GM18873 (cell line): Measurements from ENCODE around the gene NABP2.
"Not testable (repeated sequence)": the region's sequence is repeated elsewhere in the genome, so short reads cannot be mapped to it uniquely, and the experiment has no call there.

ENCODE experiments used
- ATAC-seq: cut with Tn5 transposase; IDR thresholded peaks from one replicate; pipeline ENCODE4 v1.9.1; 2021; ENCODE audit warnings: mild to moderate bottlenecking, moderate library complexity, moderate number of reproducible peaks; ENCODE audit not compliant: unreplicated experiment, low FRiP score

The NABP2 gene

DNA sequence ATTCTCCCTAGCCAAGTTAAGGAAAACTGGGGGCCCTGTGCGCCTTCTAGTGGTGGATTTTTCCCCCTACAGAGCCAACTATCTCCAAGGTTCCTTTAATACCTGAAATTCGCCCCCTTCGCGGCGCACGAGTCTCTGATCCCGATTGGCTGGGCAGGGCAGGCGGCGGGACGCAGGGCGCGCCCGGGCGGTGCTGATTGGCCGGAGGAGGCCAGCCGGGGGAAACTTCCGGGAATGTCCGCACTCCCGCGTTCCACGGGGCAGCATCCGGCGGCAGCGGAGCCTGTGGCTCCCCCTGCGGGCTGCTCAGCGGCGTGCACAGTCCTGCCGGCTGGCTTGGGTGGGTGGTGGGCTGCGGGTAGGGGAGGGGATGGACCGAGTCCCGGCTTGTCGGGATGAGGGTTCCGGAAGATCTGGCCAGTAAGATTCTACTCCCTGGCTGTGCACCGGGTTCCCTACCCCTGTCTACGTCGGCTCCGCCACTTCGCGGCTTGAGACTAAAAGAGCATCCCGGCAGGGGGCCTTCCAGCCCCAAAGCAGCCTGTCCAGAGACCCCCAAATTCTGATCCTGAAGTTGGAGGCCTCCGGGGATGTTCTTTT, at the start of gene NABP2:
TSS of gene NABP2 (plus strand) at position 241 of the 600 bp plus-strand sequence. CDS start 515 bp downstream, outside the sequence.
- ATAC-seq: peak; percentile 45

DNA sequence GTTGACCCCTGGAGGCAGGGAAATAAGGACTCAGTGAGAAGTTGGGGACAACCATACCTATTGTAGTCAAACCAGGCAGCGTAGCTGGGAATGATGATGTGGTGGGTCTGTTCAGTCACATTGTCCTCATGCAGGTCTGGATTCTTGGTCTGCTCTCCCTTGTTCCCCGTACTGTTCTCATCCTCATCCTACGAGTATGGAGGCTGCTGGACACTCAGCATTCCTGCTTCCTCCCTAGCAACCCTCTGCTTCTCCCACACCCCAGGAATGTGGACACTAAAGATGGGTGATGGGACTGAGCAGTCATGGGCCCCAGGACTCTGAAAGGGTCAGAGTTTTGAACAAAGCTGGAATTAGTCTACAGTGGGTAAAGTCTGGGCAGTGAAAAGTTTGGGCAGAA, 45.8 kb upstream of the NABP2 start:
- no peak for ATAC-seq

DNA sequence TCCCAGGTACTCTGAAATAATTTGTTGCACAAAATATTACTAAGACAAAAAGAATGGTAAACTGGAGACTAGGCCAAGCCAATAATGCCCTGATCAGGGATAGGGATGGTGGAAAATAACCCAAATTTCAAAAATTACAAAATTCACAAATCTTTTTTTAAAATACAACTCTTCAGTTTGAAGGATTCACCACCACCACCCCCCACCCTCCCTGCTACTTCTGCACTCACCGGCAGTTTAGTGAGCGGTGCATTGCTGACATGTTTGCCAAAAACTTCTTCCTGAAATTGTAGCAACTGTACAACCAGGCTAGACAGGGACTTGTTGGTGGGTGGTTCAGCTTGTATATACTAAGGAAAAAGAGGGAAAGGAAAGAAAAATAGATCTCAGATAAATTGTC, 37.2 kb upstream of the NABP2 start:
- ATAC-seq: no peak

DNA sequence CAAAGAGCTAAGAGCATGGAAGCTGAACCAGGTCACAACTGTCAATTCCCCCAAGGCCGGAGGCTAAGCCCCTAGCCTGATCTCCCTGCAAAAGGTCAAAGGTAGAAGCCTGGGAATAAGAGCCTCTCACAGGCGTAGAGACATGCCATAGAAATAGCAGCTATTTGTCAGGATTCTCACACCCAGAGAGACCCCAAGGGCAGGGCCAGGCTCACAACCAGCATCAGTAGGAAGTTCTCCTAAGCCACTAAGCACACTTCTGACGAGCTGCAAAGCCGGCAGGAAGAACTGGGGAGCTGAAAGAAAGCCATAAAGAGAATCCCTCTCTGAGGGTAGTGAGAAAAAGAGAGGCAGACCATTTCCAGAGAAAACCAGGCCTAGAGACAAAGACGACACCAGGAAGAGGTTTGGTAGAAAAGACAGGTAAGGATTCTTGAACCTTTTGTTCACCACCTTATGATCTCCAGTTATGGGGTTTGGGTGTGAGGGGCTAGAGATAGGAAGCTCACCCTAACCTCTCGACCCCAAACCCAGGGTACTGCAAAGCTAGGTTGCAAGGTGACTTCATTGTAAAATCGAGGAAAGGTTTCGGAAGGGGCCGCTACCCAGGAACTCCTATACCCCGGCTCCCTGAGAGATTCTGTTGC, 35.9 kb upstream of the NABP2 start:
- no peak for ATAC-seq

DNA sequence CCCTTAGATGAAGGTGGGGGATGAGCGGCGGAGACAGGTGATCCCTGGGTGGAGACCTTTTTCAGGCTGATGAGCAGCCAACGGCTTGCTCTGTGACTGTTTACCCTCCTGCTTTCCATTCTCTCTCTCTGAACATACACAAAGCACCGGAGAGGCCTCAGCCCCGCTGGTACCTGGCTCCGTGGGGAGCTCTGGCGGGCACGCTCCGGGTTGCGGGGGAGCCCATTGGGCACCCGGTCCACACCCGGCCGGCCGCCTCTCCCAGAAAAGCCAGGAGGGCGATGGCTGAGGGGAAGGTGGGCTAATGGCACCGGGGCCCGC, 35.4 kb upstream of the NABP2 start:
- ATAC-seq: no peak

DNA sequence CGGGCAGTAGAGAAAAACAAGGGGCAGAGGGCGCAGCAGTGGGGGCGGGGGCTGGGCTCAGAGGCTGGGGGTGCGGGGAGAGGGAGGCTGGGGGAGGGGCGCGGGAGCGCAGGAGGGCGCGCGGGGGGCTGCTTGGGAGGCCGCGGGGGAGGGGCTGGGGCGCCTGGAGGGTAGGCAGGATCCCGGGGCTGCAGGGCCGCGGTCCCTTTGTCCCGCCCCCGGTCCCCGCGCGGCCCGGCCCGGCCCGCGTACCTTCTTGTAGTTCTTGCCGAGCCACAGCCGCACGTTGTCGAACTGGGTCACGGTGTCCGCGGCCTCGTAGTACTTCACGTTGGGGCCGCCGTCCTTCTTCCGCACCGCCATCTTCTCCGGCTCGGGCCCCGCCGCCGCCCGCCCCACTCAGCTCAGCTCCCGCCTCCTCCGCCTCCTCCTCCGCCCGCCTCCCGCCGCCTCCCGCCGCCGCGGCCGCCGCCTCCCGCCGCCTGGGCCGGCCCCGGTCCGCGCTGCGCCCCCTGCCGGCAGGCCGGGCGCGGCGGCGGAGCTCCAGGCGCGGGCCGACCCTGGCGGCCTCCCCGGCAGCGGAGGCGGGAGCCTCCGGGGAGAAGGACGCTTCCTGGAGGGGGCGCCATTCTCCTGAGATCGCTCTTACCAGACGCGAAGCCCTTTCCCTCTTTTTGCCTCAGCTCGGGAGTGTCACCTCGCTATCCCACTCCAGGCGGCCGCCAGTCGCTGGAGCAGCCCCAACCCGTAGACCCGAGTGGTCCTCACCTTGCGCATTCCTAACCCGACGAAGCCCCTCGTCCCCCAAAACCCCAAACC, 34.8 kb upstream of the NABP2 start, which contains the start of gene SMARCC2:
TSS of gene SMARCC2 (minus strand) at position 385 of the 819 bp plus-strand sequence. CDS start at position 363, 22 bp downstream.
- peak; percentile 47 for ATAC-seq

DNA sequence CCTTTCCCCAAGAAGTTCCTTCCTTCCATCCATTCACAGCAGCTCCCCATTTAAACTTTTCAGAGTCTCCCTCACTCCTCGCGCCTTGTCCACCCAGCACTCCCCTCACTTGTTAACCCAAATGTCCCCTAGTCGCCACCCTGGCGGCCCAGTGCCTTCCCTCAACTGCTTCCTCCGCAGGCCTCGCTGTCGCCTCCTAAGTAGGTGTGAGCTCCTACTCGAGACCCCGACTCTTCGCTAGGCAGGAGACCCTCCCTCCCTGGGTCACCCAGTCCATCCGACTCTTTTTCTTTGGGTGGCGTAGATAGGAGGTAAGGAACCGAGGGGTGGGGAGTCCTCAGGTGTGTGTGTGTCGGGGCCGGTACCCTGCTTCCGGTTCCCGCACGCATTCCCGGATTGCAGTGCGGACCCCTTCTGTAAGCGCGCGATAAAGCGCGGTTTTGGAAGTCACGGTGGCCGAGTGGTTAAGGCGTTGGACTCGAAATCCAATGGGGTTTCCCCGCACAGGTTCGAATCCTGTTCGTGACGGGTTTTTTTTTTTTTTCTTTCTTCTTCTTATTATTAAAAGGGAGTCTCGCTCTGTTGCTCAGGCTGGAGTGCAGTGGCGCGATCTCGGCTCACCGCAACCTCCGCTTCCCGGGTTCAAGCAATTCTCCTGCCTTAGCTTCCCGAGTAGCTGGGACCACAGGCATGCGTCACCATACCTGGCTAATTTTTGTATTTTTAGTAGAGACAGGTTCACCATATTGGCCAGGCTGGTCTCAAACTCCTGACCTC, 34.0 kb upstream of the NABP2 start:
- no peak for ATAC-seq

DNA sequence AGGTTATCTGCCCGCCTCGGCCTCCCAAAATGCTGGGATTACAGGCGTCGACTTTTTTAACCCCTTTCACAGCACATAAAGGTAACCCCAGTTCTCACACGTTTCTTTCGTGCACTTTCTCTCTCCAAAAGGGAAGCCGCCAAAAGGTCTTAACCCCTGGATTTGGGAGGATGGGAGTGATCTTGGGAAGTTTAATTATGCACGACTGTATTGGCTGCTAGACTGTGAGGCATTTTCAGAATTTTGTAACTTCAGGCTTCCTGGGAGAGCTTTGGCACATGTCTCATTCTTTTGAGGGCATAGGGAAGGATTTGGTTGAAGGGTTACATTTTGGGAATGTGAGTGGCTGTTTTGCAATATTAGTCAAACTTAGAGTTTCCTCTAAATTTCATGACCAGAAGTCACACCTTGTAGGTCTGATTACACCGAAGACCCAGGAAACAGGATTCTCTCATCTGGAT, 33.4 kb upstream of the NABP2 start:
- no peak for ATAC-seq

DNA sequence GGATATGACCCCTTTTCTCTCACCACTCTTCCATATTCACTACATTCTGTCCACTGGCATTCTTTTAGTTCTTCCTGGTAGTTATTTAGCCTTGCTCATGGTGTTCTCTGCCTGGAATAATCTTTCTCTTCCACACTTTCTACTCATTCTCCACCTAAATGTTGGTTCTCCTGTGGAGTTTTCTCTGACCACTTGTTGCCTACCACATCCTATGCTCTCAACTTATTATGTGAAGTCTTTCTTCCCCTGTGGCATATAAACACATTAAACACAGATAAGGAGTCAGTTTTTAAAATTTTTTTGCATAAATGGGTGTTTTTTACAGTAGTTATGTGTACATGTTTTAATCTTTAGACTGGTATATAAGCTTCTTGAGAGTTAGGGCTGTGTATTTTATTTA, 31.6 kb upstream of the NABP2 start:
- ATAC-seq: no peak

DNA sequence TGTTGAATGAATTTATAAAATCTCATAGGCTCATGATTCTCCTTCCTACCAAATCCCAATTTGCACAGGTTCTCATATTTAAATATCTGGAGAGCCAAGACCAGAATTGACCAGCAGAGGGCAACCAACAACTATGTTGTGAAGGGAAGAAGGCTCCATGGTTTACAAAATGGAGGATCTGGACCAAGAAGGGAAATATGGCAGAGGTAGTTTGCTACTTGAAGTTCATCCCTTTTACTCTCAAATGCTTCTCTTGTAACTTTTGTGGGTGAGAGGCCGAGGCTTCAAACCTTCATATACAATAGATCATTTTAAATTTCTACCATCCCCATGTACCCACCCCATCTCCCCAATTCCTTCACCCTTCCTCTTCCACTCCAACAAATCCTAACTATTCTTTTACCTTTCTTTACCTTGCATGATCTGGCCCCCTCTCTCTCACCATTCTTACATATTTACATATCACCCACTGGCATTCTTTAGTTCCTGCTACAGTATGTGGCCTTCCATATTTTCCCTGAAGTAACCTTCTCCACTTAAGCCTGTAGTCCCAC, 31.0 kb upstream of the NABP2 start:
- no peak for ATAC-seq

DNA sequence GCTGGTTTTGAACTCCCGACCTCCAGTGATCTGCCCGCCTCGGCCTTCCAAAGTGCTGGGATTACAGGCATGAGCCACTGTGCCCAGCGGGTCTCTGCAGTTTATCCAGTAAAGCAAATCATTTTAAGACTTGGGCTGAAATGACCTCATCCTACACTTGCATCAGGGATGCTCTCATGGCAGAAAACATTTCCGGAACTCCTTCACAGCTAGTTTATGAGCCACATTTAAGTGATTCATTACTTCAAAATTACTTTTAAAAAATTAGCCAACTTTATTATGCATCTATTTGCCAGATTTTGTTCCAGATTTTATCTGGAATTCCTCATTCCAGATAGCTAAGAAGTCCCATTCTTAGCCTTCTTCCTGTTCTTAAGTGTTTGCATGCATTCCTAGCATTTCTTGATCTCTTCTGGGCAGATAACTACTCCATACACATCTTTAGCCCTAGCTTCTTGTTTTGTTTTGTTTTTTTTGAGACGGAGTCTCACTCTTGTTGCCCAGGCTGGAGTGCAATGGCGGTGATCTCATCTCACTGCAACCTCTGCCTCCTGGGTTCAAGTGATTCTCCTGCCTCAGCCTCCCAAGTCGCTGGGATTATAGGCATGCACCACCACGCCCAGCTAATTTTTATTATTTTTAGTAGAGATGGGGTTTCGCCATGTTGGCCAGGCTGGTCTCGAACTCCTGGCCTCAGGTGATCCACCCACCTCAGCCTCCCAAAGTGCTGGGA, 27.2 kb upstream of the NABP2 start:
- ATAC-seq: not testable (repeated sequence)

DNA sequence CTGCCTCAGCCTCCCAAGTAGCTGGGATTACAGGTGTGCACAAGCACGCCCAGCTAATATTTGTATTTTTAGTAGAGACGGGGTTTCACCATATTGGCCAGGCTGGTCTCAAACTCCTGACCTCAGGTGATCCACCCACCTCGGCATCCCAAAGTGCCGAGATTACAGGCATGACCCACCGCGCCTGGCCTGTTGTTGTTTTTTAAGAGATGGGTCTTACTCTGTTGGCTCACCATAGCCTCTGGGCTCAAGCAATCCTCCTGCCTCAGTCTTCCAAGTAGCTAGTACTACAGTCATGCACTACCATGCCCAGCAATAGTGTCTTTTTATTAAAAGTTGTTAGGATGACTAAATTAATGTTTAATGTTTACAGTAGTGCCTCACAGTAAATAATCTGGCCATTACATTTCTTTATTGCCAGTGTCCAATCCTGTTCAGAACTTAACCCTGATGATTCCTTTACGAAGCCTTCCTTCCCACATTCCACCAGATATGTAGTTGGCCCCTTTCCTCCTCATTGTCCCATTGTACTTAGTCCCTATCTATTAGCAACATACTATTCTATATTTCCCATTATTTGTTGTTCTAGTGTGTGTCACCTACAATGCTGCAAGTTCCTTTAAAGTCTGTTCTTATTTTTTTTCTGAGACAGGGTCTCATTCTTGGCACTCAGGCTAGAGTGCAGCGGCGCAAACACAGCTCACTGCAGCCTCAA, 26.1 kb upstream of the NABP2 start:
- ATAC-seq: no peak

DNA sequence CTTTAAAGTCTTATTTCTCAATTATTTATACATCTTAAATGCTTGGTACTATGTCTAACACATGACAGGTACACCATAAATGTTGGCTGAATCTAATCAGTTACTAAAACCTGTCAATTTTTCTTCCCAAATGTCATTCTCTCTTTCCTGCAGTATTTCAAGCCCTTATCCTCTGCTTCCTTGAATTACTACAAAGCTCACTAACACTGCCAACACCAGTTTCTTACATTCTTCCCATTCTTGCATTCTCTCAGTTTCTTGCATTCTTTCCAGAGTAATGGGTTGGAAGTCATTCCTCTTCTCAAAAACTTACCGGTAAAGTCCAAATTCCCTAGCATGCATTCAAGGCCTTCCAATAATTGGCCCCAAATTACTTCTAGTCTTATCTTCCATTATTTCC, 25.3 kb upstream of the NABP2 start:
- ATAC-seq: no peak

DNA sequence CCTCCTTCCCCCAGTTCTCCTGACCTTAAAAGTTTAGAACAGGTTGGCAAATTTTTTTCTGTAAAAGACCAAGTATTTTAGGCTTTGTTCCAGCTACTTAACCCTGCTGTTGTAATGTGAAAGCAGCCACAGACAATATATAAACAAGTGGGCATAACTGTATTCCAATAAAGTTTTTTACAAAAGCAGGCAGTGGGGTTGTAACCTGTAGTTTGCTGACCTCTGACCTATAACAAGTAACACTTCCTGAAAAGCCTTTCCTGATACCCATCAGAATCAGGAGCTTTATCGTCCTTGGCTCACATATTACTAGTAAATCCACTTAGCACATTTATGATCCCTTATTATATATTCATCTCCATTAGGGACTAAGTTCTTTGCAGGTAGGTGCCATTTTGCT, 21.8 kb upstream of the NABP2 start:
- ATAC-seq: no peak

DNA sequence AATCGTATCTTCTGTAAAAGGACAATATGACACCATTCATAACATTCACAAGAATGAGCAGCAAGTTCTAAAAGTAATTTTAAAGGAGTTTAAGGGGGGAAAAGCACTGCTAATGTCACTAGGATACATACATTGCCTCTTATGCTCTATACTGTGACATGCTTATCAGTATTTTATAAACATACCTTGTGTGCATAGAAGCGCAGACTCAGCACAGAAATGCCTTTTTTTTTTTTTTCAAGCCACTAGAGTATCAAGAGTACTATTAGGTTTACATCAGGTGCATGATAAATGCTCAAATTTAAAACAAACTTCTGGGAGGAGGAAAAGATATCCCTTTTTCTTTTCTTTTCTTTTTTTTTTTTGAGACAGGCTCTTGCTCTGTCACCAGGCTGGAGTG, 21.3 kb upstream of the NABP2 start:
- ATAC-seq: no peak

DNA sequence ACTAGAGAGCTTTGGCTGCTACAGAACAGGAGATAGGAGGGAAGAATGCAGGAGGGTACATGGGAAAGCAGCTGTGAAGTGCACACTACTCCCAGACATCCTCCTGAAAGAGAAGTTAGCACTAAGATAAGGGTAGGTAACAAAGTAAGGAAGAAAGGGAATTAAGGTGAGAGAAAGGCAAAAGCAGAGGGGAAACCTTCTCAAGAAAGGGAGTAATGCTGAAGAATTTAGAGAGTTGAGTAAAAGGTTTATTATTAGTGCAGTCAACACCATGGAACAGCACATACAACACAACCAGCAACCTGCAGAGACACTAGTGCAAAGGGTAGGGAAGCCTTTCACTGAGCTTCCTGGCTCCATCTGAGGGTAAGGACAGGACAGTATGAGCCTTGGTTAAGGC, 19.9 kb upstream of the NABP2 start:
- no peak for ATAC-seq

DNA sequence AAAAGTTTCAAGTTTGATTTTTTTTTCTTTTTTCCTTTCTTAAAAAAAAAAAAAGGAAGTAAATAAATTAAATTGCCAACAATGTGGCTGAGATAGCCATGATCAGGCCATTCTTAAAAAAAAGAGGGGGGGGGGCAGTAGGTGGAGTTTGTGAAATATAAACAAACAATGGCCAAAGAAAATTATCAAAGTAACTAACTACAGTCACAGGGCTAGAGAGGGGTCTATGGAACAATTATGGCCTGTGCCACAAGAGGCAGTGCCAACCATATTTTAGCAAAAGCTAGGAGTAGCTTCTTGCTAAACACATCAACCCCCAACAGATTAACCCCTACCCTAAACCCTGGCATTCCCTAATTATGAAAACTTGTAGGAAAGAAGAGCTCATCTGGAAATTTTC, 18.7 kb upstream of the NABP2 start:
- no peak for ATAC-seq

DNA sequence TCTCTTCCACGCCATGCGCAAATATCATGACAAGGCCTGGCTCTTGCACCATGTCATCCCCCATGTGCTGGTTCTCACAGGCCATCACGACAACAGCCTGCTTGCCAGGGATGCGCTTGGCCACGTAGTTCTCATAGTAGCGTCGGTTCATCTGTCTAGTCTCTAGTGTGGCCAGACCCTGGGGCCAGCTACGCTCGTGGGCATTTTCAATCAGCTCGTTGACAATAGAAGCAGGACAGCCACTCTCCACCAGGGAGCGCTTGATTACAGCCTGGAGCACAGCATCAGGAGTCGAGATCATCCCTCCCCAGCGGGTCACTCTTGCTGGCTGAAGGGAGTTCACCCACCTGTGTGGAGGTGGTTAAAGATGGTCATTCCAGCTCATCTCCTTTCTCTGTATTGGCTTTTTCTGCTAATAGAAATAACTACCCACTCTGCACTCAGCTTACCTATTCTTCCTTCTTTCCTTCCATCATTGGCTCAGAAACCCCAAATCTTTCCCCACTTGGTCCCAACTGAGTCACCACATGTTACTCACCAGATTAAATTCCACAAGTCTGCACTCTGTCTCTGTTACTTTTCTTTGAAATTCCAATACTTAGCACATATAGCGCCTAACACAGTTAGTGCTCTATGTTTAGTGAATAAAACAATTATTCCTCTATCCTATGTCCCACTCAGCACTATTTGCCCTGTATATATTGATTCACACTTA, 17.5 kb upstream of the NABP2 start:
- ATAC-seq: no peak

DNA sequence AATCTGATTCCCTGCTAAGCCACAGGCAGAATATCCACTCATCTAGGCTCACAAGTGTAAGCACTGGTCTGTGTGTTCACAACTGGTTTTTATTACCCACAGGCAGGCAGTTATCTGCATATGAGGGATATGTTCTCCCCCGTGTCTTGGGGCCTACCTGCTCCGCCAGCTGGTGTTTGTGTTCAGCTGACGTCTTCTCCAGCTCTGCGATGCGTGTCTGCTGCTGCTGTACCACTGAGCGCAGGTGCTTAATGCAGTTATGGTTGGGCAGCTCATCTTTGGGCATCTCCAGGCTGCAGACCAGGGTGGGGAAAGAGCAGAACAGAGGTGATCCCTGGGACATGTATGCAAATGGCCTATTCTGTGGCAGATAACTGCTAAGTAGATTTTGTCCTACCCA, 16.1 kb upstream of the NABP2 start:
- ATAC-seq: no peak
